NCI-H1694 treated with DMSO at 0.1 percent for 48 hours (cell line): ENCODE measurements around the gene STX2.
A peak's percentile ranks its signal among the peaks of the same experiment; 100 is the strongest.
"Not testable (repeated sequence)": the region's sequence is repeated elsewhere in the genome, so short reads cannot be mapped to it uniquely, and the experiment has no call there.

Experiments used
- DNase-seq: peaks from one replicate; lab custom pipeline; 2025; lab: John Stamatoyannopoulos, UW

STX2 gene

DNA sequence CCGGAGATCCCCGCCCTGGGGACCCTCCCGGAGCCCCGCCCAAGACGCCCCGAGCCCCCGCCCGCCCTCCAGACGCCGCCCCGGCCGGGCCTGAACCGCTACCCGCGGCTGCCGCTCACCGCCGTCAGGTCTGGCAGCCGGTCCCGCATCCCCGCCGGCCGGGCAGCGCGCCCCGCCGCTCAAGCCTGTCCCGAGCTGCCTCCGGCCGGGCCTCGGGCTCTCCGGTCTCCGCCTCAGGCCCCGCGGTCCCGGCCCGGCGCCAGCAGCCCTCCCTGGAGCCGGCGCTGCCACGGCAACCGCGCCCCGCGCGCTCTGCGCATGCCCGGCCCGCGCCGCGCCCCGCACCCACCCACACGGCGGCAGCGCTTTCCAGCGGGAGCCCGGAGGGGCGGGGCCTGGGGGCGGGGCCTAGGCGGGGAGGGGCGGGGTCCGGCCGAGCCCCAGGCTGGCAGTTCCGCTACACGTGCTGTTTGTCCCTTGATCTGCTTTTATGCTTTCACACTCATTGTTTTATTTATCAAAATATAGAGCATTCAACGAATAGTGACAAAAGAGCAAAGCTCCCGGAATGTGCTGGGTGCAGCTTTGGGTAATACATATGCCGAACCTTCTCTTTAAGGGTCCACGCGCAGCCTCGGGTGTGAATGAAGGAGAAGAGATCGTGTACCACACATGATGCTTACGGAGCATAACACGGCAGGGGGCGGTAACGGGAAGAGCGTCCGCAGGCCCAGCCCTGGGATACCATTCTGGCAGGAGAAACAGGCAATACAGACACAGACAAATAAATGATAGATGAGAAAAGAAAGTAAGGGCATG, at the start of gene STX2:
Gene STX2 (minus strand): TSS at position 300 of the 819 bp plus-strand sequence. CDS start 151 bp downstream, at position 149.
- peak; percentile 68 for DNase-seq

DNA sequence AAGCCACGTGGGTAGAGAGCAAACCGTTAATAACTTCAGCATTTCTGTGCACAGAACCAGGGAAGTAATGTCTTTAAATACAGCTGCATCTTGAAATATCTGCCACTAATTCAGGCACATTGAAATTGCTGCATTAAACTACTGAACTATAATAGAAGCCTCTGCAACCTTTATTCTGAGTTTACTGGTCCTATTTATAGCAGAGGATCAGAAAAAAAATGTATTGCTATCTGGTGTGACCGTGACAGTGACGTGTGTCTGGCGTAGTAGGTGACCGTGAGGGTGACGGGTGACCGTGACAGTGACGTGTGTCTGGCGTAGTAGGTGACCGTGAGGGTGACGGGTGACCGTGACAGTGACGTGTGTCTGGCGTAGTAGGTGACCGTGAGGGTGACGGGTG, 48.1 kb upstream of the STX2 start:
- not testable (repeated sequence) for DNase-seq

DNA sequence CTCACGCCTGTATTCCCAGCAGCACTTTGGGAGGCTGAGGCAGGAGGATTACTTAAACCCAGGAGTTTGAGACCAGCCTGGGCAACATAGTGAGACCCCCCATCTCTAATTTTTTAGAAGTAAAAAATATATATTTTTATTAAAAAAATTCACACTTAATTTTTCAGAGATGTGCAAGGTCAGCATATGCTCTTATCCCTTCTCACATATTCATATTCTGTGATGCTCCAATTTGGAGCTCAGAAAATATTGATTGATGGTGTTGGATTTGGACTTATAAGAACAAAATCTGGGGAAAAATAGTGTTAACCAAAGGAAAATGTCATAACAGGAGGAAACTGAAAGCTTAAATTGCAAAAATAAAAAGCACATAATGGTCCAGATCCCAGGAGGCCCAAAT, 42.5 kb upstream of the STX2 start:
- DNase-seq, result no peak

DNA sequence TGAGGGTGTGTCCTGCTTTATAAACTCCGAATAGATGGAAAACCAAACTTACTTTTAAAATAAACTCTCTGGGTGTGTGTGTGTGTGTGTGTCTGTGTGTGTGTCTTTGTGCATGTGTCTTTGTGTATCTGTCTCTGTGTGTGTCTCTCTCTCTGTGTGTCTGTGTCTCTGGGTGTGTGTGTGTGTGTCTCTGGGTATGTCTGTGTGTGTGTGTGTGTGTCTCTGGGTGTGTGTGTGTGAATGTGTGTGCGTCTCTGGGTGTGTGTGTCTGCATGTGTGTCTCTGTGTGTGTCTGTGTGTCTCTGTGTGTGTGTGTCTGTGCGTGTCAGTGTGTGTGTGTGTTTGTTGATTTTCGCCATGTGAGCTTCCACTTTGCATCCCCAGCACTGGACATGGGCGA, 42.0 kb upstream of the STX2 start:
- no peak for DNase-seq

DNA sequence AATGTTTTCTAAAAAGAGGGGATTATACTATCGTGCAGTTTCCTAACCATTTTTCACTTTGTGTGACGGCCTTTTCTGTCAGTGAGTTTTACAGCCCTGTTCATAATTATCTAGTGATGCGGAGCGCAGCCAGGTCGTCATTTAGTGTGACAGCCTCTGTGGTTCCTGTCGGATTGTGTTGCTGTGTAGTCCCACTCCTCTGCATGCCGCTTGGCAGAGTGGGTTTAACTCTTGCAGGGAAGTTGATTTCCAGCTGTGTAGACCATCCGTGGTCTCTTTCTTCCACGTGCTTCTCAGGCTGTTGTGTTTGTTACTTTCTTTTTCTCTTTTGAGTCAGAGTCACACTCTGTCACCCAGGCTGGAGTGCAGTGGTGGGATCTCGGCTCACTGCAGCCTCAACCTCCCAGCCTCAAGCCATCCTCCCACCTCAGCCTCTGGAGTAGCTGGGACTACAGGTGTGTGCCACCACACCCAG, 41.4 kb upstream of the STX2 start:
- no peak for DNase-seq

DNA sequence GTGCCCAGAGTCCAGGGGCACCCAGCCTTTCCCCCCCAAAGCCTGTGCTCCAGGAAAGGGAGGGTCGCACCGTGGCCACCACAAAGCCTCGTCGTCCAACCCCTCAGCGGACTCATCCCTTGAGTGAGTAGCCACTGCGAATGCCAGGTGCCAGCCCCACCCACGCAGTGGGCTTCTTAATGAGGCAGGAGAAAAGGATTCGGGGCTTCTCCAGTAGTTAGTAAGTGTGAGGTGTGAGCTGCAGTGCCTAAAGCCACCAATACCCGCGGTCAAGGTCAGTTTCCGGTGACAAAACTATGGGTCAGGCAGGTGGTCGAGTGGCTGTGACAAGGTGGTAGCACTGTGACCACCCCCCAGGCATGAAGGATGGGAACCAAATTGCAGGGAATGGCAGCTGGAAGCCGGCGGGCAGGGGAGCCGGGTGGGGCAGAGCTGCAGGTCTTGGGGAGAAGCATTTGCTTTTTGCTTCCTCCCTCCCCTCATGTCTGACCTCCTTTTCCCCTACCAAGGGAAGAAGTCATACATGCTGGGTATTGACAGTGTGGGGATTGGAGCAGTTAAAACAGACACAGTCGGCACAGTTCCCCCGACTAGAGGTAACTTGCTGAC, 40.8 kb upstream of the STX2 start:
- DNase-seq, result no peak

DNA sequence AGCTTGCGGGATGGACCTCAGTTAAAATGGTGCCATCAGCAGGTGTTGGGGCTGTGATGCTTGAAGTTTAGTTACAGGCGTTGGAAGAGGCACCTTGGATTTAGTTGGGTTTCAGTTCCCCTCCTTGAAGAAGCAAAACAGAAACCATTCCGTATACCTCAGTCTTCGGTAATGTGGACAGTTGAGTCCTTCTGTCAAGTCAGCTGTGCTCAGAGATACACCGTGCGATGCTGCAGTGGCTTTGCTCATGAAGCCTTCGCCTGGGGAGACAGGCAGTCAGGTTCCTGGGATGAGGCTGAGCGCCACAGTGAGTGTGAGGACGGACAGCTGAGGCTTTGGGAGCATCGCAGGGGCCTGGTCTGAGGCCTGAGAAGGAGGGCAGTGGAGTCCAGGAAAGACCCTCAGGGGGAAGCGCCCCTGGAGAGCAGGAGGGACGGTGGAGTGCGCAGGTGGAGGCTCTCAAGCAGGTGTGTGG, 40.2 kb upstream of the STX2 start:
- DNase-seq, result no peak

DNA sequence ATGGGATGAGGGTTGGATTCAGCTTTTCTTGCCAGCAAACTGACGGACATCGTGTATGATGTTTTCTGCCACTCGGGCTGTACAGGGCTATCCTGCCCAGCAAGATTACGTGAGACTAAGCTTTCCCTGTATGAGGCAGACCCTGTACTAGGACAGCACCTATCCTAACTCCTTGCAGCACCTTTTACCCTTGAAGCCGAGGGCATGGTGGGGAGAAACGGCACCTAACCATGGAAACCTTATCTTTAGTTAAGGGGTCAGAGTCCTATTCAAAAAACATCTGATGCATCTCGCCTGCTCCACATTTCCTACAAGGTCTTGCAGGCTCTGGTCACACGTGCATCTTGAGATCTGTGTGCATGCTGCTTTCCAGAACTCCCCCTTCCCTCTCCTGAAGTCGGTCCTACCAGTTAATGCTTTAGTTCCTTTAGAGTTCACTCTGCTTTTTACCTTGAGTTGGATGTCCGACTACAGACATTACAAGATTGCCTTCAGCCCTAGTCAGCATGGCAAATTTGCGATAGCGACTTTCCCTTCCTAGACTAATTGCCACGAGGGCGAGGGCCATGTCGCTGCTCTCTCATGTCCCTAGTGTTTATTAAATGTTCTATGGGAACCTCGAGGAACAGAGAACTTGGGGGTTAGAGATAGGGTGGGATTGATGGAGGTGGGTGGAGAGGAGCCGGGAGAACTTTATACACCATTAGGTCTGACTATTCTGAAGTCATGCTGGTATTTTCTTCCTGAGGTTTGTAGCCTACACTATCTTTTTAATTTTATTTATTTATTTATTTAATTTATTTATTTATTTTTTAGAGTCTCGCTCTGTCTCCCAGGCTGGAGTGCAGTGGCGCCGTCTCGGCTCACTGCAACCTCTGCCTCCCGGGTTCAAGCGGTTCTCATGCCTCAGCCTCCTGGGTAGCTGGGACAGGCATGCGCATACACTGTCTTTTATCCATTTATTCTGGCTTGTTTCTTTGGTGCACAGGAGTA, 39.4 kb upstream of the STX2 start:
- DNase-seq, result no peak

DNA sequence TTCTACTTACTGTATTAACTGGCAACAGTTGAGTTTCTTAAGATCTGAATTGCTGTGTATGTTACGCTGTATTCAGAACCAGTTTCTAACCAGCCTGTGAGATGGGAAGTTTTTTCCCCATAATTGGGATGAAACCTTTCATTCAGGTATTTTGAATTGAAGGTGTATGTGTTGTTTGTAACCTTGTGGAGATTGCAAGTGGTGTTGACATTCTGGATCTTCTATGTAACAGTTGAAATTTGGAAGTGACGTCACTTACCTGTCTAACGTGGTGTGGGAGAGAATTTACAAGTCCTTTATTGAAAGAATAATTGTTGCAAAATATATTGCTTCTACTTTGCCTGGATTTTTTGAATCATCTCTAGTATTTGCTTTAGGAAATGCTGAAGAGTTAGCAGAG, 38.3 kb upstream of the STX2 start:
- DNase-seq, result no peak

DNA sequence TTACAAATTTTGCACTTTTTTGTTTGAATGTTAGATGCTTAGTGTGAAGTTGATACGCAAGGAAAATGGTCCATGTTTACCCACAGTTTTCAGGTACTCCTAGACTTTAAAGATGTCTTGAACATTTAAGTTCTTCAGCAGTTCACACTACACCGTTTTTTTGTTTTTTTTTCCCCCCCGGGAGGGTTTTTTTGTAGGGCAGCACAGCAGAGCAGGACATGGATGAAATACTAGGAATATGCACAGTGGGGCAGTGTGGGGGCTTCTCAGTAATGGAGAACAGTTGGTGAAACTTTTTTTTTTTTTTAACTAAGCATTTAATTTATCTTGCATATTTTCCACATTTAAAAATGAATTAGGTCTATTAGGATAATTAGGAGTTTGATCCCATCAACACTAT, 37.7 kb upstream of the STX2 start:
- DNase-seq, result no peak

DNA sequence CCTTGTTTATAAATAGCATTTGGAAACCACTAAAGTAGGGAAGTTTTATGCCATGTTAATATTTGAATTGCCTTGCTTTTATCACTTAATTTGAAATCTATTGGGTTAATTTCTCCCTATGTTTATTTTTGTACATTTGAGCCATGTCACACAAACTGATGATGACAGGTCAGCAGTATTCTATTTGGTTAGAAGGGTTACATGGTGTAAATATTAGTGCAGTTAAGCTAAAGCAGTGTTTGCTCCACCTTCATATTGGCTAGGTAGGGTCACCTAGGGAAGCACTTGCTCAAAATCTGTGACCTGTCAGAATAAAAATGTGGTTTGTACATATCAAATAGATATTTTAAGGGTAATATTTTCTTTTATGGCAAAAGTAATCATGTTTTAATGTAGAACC, 37.2 kb upstream of the STX2 start:
- DNase-seq, result no peak

DNA sequence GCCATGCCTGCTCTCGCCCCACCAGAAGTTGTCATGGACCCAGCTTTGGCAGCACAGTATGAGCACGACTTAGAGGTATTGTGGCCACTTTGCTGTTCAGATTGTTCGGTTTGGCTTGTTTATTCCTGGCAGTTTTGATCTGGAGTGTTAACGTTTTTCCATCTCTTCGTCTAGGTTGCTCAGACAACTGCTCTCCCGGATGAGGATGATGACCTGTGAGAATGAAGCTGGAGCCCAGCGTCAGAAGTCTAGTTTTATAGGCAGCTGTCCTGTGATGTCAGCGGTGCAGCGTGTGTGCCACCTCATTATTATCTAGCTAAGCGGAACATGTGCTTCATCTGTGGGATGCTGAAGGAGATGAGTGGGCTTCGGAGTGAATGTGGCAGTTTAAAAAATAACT, 36.7 kb upstream of the STX2 start:
- DNase-seq, result not testable (repeated sequence)

DNA sequence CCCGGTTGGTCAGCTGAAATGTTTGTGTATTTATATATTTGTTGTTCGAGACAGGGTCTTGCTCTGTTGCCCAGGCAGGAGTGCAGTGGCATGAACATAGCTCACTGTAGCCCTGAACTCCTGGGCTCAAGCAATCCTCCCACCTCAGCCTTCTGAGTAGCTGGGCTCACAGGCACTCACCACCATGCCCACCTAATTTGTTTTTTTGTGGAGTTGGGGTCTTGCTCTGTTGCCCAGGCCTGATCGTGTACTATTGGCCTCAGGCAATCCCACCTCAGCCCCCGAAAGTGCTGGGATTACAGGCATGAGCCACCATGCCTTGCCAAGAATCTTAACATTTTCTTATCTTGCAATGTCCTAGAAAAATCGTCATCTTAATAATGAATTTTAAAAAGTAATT, 36.1 kb upstream of the STX2 start:
- no peak for DNase-seq

DNA sequence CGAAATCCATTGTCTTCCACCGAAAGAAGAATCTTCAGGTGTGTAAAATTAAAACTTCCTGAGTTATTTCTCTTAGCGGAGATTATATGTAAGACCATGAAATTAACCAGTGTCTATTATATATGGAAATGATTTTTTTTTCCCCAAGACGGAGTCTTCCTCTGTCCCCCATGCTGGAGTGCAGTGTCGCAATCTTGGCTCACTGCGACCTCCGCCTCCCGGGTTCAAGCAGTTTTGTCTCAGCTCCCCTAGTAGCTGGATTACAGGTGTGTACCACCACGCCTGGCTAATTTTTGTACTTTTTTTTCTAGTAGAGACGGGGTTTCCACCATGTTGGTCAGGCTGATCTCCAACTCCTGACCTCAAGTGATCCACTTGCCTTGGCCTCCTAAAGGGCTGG, 35.6 kb upstream of the STX2 start:
- DNase-seq, result no peak

DNA sequence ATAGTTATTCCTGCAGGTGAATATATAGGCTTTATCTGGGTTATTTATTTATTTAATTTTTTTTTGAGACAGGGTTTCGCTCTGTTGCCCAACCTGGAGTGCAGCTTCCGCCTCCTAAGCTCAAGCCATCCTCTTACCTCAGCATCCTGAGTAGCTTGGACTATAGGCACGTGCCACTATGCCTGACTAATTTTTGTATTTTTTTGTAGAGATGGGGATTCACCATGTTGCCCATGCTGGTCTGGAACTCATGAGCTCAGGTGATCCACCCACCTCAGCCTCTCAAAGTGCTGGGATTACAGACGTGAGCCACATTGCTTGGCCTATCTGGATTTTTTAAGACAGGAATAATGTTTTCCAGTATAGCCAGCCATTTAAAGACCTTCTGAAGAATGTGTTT, 34.8 kb upstream of the STX2 start:
- no peak for DNase-seq

DNA sequence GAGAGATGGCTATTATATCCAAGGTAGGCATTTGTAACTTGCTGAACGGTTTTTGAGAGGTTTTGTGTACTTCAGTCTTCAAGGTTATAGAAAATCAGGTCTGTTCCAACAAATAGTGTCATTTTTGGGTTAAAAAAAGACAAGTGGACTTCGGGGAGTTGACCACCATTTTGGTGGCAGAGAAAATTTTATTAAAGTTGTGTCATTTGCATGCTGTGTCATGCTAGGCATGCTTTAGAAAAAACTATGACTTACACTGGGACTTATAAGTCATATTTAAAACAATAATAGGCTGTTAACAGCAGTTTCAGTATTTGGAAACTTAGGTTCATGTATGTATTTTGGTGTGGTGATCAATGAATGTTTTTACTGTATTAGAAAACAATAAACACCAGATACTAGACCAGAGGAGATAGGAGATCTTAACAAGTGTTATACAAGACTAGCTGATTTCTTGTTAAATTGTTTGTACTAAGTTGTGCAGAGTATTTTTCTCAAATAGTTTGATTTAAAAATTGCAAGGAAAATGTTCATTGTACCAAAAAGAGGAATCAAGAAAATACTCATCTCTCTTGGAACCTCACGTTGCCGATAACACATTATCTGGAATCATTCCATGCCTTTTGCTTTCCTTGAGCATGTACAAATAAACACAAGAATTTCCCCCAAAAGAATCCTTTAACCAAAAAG, 34.2 kb upstream of the STX2 start:
- DNase-seq, result no peak

DNA sequence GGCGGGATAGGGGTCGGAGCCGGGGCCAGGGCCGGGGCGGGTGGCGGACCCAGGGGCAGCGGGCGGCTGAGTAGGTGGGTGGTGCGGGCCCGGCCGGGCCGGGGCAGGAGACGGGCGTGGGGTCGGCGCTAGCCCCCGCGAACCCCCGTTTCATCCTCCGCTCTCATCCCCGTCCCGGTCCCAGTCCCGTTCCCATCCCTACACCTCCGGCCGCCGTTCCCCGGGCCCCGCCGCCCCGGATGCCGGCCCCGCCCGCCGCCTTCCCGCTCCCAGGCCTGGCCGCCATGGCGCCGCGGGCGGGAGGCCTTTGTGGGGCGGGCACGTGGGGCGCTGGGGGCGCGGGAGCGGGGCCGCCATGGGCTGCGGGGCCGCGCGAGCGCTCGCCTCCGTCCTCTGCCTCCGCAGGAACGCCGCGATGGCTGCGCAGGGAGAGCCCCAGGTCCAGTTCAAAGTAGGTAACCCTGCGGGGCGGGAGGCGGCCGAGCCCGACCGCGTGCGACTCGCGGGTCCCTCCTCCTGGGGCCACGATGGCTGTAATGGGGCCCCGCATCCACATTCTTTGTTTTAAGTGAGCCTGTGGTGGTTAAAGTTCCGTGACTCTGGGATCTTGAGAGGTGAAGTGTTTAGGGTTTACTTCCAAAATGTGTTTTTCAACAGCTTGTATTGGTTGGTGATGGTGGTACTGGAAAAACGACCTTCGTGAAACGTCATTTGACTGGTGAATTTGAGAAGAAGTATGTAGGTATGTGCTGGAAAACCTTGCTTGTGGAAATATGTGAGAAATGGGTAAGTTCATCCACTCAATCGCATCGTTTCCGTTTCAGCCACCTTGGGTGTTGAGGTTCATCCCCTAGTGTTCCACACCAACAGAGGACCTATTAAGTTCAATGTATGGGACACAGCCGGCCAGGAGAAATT, 33.4 kb upstream of the STX2 start:
- no peak for DNase-seq

DNA sequence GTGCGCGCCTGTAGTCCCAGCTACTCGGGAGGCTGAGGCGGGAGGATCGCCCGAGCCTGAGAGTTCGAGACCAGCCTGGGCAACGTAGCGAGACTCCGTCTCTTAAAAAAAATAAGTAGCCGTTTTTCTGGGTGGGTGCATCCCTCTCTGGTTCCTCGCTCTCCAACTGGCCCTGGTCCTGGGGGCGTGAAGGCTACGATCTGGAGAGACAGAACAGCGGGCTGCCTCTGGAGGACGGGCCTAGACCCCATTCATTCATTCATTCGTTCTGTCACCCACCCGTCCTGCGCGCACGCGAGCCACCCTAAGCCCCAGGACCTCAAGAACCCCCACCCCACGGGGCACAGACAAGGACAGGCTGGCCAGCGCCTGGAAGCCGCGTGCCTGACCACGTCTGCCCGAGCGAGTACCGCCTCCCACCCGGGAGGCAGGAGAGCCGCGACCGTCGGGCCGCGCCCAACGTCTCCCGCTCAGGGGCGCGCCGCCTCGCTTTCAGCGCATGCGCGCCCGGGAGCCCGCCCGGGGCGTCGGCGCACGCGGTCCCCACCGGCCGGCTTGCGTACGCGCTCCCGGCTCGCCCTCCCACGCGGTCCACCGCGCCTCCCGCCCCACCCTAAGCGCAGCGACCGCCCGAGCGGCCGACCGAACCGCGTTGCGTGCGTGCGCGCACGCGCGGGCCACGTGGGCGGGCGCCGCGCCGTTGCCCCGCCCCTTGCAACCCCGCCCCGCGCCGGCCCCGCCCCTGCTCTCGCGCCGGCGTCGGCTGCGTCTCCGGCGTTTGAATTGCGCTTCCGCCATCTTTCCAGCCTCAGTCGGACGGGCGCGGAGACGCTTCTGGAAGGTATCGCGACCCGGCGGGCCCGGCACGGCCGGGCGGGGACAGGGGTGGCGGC, 32.5 kb upstream of the STX2 start, which contains the start of gene RAN:
Gene RAN (plus strand): TSS at position 781 of the 893 bp plus-strand sequence. CDS start 528 bp downstream, outside the sequence.
- DNase-seq, result peak; percentile 56
